ENCODE measurements around the gene RNF31.

DNA sequence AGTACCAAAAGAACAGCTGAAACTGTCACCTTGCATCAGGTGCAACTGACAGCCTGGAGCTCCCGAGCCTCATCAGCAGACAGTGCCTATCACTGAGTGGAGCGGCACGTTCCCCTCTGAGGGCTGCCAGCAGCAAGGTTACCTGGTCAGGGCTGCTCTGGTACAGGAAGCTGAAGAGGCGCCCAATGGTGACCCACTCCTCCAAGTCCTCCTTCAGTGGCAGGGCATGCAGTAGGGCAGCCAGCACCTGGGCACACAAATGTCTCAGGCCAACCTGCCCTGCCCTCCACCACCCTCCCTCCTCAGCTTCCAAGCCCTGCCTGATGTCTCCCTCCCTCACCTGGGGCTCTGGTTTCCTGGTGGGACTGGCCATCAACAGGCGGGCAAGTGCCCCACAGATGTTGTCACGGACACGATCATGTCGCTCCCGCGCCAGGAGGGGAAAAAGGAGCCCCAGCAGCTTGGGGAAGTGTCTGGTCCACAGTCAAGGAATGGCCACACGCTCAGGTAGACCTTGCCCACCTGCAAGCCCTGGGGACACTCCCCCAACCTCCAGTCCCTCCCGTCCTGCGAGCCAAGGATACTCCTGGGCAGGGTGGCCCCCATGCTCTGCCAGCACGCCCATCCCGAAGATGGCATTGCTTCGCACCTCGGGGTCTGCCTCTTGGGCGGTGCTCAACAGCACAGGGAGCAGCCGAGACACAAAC is 34.2 kb downstream of the RNF31 start:
- TF ChIP-seq CTCF (IDR thresholded peaks at IDR 0.05; ENCODE audit: low read length) = no peak
- no peak for TF ChIP-seq EZH2 (IDR thresholded peaks at IDR 0.05; ENCODE audit: borderline replicate concordance, low read length)
